Right forelimb (tissue), 1 donor: ENCODE measurements around the gene TRIM8.

Source experiments
- DNase-seq: peaks from one replicate; pipeline ENCODE4 v3.0.0-alpha.2; 2018

TRIM8 gene, protein sequence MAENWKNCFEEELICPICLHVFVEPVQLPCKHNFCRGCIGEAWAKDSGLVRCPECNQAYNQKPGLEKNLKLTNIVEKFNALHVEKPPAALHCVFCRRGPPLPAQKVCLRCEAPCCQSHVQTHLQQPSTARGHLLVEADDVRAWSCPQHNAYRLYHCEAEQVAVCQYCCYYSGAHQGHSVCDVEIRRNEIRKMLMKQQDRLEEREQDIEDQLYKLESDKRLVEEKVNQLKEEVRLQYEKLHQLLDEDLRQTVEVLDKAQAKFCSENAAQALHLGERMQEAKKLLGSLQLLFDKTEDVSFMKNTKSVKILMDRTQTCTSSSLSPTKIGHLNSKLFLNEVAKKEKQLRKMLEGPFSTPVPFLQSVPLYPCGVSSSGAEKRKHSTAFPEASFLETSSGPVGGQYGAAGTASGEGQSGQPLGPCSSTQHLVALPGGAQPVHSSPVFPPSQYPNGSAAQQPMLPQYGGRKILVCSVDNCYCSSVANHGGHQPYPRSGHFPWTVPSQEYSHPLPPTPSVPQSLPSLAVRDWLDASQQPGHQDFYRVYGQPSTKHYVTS

DNA sequence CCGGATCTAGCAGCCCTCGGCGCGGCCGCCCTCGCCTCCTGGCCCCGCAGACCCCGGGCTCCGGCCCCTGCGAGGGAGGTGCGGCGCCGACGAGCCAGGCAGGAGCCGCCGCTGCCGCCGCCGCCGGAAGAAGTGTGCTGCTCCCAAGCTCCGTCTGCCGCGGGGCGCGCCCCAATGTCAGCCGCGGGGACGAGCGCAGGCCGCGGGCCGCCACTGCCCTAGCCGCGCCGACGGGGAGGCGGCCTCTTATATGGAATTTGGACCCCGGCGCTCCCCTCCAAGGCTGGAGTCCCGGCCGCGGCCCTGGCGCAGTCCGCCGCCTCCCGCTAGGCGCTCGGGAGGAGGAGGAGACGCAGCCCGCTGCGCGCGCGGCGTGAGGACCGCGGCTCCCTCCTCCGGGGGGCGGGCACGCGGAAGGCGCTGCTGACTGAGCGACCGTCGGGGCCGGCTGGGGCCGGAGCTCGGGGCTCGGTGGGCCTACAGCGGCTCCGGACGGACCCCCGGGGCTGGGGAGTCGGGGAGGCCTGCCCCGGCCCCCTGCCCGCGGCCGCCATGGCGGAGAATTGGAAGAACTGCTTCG, at the start of gene TRIM8:
Gene TRIM8 (plus strand): TSS at position 414 of the 580 bp plus-strand sequence. CDS start 139 bp downstream, at position 553.
- DNase-seq = no peak

DNA sequence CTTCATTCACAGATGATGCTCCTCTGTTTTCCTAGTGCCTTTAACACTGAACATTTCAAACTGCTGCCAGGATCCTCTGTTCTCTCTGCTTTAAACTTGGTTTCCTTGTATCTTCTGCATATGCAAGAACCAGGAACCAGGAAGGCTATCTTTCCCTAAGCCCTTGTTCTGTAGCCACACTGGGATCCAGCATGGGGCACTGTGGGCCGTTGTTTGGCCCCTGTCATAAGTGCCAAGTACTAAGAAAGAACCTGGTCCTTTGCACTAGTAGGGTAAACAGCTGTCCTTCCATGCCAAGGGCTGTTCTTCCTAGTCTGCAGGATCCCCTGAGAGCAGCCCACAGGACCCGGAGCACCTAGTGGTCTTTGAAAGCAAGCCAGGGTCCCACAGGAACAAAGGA, 49.0 kb upstream of the TRIM8 start:
- no peak for DNase-seq

DNA sequence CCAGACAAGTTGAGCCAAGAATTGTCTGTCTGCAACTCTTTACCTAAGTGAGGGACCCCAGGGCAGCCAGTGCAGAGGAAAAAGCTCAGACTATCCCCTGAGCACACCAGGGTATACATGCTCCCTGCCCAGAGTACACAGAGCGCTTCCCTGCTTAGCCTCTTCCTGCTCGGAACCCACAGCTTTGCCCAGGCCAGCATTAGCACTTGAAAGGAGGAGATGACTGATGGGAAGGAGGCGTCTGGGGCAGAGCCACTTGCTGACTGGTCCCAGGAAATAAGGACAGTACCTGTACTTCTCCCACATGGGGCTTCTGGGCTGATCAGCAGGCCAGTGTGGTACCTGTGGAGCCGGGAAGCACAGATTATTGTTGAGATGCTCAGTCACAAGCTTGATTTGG, 48.4 kb upstream of the TRIM8 start:
- DNase-seq = no peak

DNA sequence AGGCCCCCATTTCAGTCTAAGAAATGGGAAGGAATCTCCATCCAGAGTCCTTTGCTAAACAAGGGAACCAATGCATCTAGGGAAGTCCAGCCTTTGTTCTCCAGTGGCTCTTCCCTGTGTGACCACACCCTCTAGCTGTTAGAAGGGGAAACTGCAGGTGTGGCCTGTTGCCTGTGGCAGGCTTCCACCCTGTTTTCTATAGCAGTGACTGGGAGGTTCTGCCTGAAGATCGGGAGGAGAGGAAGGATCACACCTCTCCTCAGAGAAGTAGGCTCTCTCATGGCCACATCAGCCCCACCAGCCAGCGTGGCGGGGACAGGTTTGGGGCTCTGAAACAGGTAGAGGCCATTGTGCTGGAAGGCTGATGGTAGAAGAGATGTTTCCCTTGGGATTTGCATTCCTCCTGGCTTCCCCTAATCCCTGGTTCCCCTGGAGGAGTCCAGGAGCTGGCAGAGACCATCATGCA, 47.7 kb upstream of the TRIM8 start:
- DNase-seq = no peak

DNA sequence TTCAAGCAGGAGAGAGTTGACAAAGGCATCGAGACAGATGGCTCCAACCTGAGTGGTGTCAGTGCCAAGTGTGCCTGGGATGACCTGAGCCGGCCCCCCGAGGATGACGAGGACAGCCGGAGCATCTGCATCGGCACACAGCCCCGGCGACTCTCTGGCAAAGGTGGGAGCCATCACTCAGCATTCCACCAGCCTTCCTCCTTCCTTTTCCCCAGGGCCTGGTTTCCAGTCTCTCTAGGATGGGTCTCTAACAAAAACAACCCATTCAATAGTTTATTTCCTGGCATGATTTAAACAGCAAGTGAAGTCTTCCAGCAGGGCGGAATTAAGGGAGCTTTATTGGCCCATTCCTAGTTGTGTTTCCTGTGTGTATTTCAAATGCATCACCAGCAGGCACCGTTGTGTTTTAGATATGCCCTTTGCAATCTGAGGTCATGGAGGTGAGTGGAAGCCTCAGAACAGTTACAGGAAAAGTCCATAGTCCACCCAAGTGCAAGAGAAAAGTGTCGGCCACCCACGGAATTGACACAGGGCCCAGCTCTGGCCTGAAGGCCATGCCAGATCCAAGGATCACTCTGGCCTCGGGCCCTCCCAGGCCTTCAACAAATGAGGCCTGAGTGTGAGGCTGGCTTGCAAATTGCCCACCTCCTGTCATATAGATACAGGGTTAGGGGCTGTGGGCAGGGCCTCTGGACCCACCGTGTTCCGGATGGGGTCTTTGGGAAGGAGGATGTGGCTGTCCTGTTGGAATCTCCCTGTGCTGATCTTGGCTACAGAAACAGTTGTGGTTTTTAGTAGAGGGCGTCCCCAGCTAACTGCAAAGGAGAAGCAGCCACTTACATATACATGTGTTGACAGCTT, 46.9 kb upstream of the TRIM8 start:
- DNase-seq = no peak

DNA sequence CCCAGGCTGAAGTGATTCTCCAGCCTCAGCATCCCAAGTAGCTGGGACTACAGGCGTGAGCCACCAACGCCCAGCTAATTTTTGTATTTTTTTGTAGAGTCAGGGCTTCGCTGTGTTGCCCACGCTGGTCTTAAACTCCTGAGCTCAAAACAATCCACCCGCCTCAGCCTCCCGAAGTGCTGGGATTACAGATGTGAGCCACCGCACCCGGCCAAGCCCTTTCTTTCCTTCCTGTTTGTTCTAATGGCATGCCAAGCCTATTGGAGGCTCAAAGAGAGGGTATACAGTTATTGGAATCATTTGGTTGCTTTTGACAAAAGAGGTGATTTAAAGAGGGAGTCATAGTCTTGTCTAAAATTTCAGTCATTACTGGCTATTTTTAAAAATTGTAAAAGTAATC, 46.0 kb upstream of the TRIM8 start:
- DNase-seq = no peak

DNA sequence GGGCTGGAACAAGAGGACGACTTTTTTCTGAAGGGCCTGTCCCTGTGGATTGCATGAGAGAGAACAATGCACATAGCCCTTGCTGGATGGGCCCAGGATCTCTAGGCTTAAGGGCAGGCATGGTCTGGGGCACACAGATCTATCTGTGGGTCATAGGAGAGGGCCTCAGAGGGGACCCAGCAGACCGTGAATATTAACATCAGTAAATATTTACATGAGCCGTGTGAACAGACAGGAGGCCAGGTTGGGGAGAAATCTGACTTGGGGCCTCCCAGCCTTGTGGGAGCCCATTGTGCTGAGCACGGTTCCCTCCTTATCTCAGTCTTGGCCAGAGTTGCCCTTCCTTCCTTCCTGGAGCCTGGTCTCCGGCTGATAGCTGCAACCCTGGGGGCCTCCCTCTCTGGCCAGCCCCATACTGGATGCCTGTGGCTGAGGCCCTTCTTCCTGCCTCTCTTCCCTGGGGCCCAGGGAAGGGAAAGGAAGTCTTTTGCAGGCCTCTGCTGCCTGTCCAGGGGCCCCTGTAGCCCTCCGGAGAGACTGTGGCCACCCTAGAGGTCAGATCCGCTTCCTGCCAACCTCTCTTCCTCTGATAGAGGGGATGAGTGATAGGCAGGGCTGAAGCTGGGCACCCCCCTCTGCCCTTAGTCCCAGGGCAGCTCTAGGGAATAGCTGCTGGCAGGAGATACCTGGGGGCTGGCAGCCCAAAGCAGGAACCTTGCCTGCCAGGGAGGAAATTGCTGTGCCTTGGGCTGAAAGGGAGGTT, 44.5 kb upstream of the TRIM8 start:
- DNase-seq = no peak

DNA sequence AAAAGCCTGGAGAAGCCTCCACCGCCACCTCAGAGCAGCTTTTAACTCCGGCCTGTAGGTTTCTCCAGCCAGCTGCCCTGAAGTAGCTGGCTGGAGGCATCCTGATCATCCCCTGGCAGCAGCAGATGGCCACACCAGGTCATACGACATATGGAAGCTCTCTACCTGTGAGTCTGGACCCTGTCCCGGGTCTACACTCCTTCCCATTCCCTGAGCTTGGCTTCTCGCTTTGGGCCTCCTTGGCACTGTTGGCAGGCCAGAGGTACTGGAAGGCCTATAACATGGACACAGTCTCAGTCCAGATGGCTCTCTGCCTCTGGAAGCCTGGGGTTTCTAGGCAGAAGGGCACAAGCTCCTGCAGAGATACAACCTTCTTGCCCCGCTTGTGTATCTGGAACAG, 43.5 kb upstream of the TRIM8 start:
- no peak for DNase-seq

DNA sequence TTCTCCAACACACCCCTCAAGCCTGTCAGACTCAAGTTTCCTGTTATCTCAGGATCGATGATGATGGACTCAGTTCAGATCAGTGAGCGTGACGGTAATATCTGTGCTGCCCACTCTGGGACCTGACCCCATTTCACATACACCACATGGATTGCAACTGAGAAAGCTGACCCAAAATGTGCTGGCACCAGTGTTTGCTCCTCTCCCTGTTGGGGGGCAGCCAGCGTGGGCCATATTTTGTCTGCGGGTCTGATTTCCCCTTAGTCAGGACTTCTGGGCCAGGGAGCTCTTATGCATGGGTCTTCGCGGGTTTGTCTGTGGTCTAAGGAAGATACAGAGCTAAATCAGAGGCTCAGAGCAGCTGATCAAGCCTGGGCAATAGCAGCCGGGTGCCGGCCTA, 42.6 kb upstream of the TRIM8 start:
- no peak for DNase-seq

DNA sequence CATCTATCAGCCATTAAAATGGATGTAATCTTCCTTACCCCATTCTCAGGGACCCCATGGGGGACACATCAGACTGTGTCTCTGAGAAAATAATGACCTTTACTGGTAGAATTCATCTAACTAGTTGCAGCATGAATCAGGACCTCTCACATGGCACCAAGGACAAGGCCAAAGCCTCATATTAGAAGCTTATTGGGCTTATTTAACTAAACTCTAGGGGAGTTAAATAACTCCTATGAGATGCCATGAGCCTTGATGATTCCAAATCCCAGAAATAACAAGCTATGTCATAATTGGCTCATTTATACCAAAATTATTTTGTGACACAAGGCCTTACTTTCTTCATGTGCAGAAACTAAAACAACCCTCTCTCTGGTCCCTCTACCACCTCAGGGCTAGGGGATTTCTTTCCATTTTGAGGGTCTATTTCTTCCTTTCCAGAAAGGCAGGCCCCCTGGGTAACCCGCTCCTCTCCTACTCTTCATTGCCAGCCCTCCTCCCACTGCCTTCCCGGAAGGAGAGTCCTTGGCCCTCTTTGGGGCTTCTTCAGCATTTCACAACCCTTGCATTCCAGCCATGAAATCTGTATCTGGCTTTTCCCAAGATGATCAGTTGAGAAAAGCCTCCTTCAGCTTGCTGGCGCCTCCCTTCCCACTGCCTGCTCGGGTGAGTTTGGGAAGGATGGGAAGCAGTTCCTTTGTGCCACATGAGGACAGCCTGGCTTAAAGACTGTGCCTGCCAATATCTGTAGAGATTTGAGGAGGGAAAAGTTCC, 41.8 kb upstream of the TRIM8 start:
- no peak for DNase-seq

DNA sequence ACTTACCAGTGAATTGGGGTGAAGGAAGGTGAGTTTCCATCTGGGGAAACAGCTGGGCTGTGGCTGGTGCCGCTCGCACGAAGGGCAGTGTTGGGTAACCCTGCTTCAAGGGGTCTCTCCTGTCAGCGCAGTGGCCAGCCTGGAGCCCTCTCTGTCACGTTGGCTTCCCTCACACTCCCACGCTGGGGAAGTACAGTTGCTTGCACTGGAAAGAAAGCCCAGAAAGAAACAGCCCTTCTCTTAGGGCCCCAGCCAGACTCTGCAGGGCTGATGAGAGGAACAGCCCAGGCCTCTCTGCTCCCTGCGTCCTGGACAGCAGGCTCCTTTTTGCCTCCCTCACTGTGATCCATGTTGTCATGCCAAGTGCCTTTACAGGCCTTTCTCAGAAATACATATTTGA, 40.3 kb upstream of the TRIM8 start:
- DNase-seq = no peak

DNA sequence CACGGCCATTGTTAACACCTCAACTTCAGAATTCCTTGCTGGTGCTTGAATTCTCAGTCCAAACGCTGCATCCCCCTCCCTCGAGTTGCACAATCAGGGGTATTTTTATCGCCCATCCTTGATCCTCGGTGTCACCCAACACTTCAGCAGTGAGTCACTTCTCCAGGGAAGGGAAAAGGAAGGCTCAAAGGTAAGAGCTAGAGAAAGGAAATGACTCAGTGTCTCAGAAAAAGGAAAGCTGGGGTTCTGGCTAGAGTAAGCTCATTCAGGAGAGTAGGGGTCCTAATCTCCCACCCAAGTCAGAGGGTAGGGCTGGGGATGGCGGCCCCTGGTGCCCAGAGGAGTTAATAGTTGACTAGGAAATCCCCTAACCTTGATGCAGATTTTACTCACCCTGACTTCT, 39.8 kb upstream of the TRIM8 start:
- no peak for DNase-seq

DNA sequence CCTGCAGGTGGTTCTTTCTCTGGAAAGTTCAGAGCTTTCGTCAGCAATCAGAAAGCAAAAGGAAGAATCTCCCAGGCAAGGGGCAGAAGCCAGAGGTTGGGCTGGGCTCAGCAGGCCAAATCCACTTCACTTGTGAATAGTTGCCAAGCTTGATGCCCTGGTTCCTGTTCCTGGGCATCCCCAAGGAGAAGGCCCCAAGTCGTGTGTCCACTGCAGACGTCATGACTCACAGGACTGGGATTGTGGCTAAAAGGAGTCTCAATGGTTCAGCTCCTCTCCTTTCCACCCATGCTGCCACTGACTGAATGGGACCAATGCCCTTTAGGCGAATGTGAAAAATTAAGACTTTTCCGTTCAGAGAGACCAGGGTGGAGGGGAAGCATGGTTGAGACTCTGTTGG, 38.6 kb upstream of the TRIM8 start:
- no peak for DNase-seq

DNA sequence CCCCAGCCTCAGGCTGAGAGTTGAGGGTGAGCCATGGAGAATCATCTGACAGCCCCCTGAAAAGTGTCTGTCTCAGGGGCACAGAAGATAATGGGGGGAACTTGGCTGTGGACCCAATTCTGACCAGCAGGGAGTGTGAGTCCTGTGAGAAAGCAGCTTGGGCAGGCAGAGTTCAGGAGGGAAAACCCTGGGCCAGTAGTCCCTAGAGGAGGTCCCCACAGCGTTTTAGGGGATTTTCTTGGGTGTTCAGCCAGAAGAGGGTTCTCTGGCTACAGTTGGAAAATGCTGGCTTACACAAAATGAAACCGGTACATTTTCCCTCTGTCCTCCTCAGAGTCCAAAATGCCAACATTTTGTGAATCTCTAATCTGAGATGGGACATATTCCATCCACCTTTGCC, 35.8 kb upstream of the TRIM8 start:
- no peak for DNase-seq

DNA sequence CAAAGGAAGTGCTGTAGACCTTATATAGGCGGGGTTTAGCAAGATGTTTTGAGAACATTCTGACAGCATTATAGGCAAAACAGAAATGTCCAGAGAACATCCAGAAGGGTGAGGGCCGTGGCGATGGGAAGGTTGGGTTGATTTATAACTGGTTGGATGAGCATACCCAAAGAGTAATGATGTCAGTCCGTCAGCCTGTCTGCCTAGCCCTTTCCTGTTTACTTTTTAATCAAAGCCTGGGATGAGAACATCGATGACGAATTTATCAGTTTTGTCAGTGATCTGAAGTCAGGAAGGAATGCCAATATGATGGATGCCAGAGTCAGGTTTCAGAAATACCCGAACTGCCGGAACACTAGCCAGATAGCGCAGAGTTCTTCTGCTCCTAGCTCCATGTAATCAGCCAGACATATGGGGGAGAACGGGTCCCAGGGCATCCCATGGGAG, 33.8 kb upstream of the TRIM8 start:
- no peak for DNase-seq

DNA sequence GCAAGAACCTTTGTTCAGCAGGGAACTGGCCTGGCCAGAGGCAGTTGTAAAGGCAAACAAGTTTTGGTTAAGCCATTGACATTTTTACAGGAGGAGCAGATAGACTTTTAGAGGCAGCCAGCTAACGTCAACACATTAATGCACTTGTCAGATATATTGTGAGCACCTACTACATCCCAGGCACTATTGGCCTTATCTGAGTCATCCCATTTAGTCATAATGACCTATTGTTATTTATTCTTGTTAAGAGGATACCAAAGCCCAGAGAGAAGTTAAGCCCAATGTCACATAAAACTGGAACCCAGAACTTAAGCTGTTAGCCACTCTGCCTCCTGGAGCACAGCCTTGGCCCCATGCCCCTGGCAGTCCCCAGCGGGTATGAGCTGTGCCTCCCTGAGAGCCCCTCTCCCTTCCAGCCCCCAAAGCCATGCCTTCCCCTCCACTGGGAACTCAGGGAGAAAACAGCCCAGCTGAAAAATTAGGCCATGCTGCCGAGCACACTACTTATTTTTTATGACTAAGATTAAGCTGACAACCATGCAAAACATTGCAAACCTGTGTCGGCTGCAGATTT, 32.7 kb upstream of the TRIM8 start:
- no peak for DNase-seq

DNA sequence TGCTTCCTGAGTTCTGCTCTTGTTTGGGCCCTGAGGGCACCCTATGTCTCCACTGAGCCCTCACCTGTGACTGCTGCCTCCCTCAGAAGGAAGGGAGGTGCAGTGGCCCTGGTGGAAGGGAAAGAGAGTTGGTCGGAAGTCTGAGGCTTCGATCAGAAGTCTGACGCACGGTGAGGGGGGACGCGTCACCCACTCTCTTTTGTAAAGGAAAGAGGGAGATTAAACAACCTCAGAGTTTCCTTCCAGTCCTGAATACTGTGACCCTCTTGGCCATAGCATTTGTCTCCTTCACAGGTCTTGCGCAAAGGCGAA, 31.4 kb upstream of the TRIM8 start:
- DNase-seq = no peak

DNA sequence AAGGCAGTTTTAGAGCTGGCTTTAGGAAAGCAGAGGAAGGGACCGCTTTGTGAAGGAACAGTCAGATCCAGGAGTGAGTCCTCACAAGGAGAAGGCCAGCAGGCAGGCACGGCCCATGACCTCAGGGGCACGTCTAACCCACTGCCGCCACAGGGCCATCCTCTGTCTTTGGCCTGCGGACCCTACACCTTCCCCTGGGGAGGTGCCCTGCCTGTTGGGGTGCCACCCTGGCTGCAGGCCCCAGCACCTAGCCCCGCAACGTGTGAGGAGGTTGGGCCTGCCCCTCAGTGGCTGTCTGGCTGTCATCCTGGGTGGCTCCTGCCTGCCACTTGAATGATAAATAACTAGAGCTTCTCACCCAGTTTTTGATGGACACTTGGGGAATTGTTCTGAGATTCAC, 31.0 kb upstream of the TRIM8 start:
- no peak for DNase-seq

DNA sequence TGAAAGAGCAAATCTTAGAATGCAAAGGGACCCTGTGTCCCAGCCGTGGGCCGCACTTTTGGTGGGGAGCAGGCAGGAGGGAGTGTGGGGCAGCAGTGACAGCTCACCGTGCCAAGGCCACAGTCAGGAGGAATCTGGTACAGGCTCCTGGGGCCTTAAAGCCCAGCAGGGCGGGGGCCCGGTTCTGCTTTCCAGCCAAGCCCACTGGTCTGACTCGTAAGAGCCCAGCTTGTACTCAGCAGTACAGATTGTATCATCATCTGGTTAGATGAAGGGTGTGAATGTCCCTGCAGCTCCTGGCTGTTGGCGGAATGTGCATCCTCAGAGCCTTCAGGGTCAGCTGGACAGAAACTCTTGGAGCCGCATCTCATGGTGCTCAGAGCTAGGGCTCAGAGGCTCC, 30.5 kb upstream of the TRIM8 start:
- no peak for DNase-seq

DNA sequence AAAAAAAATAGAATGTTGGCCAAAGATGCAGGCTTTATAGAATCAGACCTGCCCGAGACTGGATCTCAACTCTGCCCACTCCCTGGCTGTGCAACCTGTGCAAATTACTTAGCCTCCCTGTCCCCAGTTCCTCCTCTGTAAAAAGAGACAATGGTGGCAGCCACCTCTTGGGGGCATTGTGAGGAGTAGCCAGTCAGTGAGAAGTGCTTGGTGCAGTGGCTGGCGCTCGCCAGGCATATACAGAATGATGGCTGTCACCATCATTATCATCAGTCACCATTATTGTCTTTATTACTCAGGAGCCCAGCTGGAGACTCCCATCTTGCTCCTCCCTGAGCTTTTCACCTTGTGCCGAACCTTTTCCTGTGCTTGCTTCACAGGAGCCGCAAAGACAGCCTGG, 29.4 kb upstream of the TRIM8 start:
- DNase-seq = no peak

DNA sequence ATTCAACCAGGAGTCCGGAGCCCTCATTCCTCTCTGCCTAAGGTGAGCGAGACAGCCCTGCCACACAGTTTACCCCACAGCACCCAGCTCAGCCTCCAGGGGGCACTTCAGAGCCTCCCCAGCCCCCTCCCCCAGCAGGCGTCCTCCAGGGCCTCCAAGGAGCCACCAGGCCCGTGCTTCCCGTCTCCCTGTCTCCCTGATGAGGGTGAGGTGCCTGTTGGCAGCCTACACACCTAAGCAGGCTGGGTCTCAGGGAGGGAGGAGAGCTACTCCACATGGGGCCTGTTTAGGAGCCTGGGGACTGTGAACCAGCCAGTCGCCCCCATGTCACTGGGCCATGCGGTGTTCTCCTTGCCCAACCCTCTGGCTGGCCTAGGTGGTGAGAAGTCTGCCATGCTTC, 28.9 kb upstream of the TRIM8 start:
- no peak for DNase-seq
